ENCODE measurements around the gene WDR86.

WDR86 gene

DNA sequence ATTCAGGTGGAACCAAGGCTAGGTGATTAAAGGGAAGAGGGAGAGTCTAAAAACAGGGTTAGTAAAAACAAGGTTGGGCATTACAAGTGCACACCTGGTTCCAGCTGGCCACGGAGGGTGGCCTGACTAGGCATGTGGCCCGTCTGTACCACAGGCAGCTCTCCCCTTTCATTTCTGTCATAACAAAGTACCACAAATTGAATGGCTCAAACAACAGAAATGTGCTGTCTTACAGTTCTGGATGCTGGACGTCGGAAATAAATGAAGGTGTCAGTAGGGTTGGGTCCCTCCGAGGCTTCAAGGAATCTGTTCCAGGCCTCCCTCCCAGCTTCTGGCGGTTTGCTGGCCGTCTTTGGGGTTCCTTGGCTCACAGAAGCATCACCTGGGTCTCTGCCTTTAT is 13.4 kb upstream of the WDR86 start:
- DNase-seq (ENCODE audit: low spot score), result no peak
- in situ Hi-C loops (cut with MboI; ENCODE audit: low pct_unique_long_range_greater_than_20kb, low sequenced_read_pairs, unreplicated experiment), result no loop called here
- TF ChIP-seq, protein P1, sequence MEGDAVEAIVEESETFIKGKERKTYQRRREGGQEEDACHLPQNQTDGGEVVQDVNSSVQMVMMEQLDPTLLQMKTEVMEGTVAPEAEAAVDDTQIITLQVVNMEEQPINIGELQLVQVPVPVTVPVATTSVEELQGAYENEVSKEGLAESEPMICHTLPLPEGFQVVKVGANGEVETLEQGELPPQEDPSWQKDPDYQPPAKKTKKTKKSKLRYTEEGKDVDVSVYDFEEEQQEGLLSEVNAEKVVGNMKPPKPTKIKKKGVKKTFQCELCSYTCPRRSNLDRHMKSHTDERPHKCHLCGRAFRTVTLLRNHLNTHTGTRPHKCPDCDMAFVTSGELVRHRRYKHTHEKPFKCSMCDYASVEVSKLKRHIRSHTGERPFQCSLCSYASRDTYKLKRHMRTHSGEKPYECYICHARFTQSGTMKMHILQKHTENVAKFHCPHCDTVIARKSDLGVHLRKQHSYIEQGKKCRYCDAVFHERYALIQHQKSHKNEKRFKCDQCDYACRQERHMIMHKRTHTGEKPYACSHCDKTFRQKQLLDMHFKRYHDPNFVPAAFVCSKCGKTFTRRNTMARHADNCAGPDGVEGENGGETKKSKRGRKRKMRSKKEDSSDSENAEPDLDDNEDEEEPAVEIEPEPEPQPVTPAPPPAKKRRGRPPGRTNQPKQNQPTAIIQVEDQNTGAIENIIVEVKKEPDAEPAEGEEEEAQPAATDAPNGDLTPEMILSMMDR (IDR thresholded peaks at IDR 0.05; ENCODE audit: extremely low read depth, insufficient read depth, missing control alignments), result no peak

- in situ Hi-C loops (cut with MboI; ENCODE audit: low pct_unique_long_range_greater_than_20kb, low sequenced_read_pairs, unreplicated experiment), result no loop called here
- TF ChIP-seq, protein P1 (IDR thresholded peaks at IDR 0.05; ENCODE audit: extremely low read depth, insufficient read depth, missing control alignments), result no peak
- no peak for DNase-seq (ENCODE audit: low spot score)
Measured at GRCh38 chr7:151422212-151422611, 12.4 kb upstream of the WDR86 start.

GRCh38 chr7:151420144-151420543 is 10.3 kb upstream of the WDR86 start:
- in situ Hi-C loops (cut with MboI; ENCODE audit: low pct_unique_long_range_greater_than_20kb, low sequenced_read_pairs, unreplicated experiment), result no loop called here
- TF ChIP-seq, protein P1 (IDR thresholded peaks at IDR 0.05; ENCODE audit: extremely low read depth, insufficient read depth, missing control alignments), result no peak
- DNase-seq (ENCODE audit: low spot score), result no peak

- no peak for DNase-seq (ENCODE audit: low spot score)
- in situ Hi-C loops (cut with MboI; ENCODE audit: low pct_unique_long_range_greater_than_20kb, low sequenced_read_pairs, unreplicated experiment), result no loop called here
- TF ChIP-seq, protein P1 (IDR thresholded peaks at IDR 0.05; ENCODE audit: extremely low read depth, insufficient read depth, missing control alignments), result no peak
Measured at GRCh38 chr7:151416941-151417315, 7.1 kb upstream of the WDR86 start.

GRCh38 chr7:151416112-151416940 is 6.5 kb upstream of the WDR86 start:
- TF ChIP-seq, protein P1 (IDR thresholded peaks at IDR 0.05; ENCODE audit: extremely low read depth, insufficient read depth, missing control alignments), result no peak
- in situ Hi-C loops (cut with MboI; ENCODE audit: low pct_unique_long_range_greater_than_20kb, low sequenced_read_pairs, unreplicated experiment), result no loop called here
- no peak for DNase-seq (ENCODE audit: low spot score)

DNA sequence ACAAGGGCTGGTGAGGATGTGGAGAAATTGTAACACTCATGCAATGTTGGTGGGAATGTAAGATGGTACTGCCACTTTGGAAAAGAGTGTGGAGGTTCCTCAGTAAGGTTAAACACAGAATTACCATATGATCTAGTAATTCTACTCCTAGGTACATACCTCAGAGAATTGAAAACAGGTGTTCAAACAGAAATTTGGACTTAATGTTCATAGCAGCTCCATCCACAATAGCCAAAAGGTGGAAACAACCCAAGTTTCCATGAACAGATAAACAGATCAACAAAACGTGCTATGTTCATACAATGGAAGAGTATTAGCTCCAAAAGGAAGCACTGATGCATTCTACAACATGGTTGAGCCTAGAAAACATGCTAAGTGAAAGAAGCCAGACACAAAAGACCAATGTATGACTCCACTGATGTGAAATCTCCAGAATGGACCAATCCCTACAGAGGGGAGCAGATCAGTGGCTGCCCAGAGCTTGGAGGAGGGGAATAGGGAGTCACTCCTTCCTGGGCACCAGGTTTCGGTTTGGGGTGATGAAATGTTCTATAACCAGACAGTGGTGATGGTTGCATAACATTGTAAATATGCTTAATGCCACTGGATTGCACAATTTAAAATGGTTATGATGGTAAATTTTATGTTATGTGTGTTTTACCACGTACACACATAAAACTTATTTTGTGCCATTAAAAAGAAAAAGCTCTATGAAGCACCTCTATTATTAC is 5.7 kb upstream of the WDR86 start:
- in situ Hi-C loops (cut with MboI; ENCODE audit: low pct_unique_long_range_greater_than_20kb, low sequenced_read_pairs, unreplicated experiment), result no loop called here
- TF ChIP-seq, protein P1 (IDR thresholded peaks at IDR 0.05; ENCODE audit: extremely low read depth, insufficient read depth, missing control alignments), result no peak
- no peak for DNase-seq (ENCODE audit: low spot score)
